Stimulated activated CD8-positive, alpha-beta memory T cell treated with anti-CD3 and anti-CD28 coated beads, Interleukin-4, amount 100 ng/mL, for 24 hours (primary cell): ENCODE data around the gene LARP7.
A peak's percentile ranks its signal among the peaks of the same experiment; 100 is the strongest.
"Not testable (repeated sequence)": the region's sequence is repeated elsewhere in the genome, so short reads cannot be mapped to it uniquely, and the experiment has no call there.

ENCODE experiments used
- DNase-seq: peaks from one replicate; pipeline ENCODE4 v3.0.0-alpha.2; 2020; ENCODE audit warnings: low read depth

LARP7 gene

DNA sequence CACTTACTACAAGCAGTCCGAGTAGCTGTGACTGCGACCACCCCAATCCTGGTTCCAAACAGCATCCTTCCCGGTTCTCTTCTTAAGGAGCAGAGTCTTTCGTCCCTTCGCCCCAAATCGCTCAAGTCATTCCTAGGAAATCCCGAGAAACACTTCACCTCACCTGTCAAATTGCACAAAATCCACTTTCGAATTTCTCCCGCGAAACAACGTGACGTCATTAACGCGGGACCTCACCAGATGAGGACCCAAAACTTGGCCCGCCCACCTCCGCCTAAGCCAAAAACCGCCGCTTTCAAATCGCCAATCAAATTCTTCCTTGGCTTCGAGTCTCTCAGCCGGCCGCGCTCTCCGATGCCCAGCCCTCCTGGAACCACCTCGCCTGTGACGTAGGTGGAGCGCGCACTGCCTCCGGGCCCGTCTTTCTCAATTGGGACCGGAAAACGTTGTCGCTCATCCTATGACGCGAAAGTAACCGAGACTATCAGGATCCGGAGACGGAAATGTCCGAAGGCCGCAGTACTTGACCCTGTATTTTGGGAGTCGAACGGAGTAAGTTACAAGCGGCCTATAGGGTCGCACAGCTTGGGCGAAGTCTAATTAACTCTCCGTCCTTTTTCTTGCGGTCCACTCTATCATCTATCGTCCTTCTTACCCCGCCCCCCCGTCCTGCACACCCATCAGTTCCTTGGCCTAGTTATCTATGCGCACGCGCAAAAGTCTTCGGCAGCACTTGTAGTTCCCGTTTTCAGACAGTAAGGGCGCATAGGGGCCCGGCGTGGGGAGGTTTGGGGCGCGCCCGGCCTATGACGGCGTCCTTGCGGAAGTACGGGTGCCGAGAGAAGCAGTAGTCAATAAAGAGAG, at the start of gene LARP7, which contains the start of gene ZGRF1:
LARP7 (plus strand) TSS at position 456 of the 864 bp plus-strand sequence. CDS start 7,527 bp downstream, outside the sequence.
ZGRF1 (minus strand) TSS at position 222 of the 864 bp plus-strand sequence. CDS start 3,733 bp downstream, outside the sequence.
- peak; percentile 95 for DNase-seq

DNA sequence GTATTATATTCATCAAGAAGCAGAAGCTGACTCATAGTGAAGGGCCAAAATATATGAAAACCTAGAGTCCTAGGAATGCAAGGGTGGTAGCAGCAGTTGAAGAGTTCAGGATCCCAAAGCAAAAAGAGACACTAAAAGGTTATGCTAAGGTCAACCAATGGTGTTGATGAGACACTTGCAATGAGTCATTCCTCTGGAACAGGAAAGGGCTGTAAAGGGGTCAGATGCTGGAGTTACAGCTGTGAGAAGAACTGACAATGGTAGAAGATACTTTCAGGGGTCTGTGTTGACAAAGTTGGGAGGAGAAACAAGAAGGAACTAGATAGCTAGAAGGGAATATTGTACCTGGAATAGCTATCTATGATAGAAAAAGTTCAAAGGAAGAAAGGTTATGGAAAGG, 47.7 kb upstream of the LARP7 start:
- DNase-seq, result no peak

DNA sequence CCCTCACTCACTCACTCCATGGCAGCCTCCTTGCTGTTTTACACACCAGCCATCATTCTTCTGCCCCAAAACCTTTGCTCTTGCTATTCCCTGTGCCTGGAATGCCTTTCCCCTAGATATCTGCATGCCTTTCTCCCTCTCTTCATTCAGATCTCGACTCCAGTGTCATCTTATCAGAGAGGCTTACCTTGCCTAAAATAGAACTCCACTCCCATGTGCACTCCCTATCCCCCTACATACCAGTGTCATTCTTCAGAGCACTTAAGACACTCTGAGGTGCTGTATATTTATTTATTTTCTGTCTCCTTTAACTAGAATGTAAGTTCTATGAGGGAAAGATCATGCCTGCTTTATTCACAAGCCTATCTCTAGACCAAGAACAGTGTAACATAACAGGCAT, 45.4 kb upstream of the LARP7 start:
- DNase-seq, result no peak

DNA sequence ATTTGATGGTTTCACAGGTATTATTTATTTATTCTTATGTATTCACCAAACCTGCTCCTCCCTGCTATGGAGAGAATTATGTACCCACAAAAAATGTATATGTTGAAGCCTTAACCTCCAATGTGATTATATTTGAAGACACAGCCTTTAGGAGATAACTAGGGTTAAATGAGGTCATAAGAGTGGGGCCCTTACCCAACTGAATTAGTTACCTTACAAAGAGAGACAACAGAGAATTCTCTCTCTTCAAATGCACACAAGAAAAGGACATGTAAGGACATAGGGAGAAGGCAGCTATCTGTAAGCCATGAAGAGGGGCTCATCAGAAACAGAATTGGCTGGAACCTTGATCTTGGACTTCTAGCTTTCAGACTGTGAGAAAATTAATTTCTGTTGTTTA, 44.2 kb upstream of the LARP7 start:
- no peak for DNase-seq

DNA sequence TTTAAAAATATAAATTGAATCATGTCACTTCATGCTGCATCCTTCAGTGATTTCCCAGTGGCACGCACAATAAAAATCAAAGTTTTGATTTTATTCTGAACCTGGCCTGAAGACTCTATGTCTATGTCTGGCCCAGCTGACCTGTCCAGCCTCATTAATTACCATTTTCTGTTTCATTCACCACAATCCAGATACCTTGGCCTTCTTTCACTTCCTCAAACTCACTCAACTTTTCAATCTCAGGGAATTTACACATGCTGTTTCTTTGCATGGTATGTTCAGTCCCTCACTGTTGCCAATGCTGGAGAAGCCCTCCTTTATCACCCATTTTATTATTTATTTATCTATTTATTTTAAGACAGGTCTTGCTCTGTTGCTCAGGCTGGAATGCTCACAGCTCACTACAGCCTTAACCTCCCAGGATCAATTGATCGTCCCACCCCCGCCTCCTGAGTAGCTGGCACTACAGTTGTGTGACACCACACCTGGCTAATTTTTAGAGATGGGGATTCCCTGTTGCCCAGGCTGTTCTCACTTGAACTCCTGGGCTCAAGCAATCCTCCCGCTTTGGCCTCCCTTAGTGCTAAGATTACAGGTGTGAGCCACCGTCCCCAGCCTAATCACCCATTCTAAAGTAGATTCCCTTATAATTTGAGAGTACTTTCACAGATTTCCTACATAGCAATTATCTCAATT, 43.4 kb upstream of the LARP7 start:
- no peak for DNase-seq

DNA sequence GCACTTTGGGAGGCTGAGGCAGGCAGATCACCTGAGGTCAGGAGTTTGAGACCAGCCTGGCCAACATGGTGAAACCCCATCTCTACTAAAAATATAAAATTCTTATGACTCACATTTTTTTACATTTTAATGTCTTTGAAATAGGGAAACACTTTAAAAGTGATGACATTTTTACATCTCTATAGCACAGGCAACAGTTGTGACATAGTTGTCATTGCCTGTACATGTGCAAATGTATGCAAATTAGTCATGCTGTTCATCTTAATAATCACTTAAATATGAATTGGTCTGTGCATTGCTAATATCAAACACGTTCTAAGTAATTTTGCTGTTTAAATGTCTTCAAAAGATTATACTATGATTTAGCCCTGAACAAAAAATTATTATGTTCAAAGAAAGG, 42.0 kb upstream of the LARP7 start:
- no peak for DNase-seq

DNA sequence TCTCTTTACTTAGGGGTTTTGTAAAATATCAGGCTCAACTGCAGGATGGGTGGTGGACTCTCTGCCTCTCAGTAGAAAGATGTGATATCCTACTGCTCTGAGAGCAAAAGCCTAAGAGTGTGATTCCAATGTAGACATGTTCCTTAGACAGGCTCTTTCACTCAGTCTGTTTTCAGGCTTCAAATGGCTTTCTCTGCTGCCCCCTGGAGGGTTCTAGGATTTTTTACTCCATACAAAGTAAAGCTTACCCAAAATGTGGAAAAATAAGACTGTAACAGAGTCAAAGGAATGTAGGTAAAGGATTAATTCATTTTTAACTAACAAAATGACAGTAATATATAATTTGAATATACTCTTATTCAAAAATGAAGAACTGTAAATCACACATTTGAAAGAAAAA, 32.4 kb upstream of the LARP7 start:
- DNase-seq, result no peak

DNA sequence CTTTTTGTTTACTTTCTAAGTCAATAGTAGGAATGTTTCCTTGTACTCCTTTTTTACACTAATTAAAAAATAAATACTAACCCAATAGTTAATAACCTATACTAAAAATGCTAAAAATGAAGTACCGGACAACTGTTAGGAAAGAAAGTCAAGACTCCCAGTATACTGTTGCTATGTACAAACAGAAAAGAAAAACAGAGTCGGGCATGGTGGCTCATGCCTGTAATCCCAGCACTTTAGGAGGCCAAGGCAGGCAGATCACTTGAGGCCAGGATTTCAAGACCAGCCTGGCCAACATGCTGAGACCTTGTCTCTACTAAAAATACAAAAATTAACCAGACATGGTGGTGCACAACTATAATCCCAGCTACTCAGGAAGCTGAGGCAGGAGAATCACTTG, 24.1 kb upstream of the LARP7 start:
- DNase-seq, result not testable (repeated sequence)

DNA sequence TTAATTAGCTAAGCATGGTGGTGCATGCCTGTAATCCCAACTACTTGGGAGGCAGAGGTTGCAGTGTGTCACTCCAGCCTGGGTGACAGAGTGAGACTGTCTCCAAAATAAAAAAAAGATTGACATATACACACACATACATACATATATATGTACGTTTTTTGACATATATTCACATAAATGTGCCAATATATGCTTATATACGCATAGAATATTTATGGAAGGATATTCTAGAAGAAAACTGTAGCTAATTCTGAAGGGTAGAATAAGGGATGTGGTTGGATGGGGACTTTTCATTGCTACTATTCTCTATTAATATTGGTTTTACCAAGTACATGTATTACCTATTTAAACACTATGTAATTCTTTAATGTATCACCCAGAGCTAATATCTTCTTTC, 20.0 kb upstream of the LARP7 start:
- no peak for DNase-seq

DNA sequence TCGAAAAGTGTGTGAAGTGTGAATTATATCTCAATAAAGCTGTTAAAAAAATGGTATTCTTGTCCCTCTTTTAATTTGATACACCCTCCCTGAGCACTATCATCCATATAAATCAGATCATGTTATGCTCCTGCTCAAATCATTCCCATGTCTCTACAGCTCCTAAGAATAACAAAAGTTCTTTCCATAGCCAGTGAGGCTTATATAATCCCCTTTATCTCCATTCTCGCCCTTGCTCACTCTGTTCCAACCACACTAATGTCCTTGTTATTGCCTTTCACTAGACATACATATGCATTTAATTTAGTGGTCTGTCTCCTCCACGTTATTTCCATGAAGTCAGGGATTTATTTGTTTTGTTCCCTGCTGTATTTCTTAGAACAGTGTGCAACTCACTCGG, 10.7 kb upstream of the LARP7 start:
- DNase-seq, result no peak

DNA sequence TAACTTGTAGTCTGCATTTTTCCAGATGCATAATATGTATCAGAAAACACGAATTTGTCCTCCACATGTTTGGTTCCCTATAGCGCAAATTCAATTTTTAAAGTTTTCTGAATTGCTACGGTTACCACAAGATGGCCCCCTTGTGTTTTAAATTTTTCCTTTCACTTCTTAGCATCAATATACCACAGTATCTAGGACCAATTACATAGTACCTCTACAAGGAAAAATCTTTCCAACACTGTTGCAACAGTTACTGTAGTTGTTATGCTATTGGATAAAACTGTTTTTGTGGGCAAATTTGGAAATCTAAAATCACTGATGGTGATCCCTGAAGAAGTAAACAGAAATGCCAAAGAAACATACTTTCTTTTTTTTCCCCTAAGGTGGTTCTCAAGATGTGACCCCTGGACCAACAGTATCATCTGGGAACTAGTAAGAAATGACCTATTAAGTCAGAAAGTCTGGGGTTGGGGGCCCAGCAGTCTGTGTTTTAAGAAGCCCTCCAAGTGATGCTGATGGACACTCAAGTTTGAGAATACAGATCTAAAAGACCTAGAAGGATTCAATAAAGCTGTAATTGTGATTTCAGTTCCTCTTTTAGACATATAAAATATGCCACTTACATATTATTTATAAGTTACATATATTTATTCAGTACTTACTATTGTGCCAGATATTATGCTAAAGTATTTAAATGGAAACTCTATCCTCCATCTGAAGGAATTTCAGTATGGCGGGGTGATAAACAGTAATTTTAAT, 3.3 kb upstream of the LARP7 start:
- DNase-seq, result no peak

DNA sequence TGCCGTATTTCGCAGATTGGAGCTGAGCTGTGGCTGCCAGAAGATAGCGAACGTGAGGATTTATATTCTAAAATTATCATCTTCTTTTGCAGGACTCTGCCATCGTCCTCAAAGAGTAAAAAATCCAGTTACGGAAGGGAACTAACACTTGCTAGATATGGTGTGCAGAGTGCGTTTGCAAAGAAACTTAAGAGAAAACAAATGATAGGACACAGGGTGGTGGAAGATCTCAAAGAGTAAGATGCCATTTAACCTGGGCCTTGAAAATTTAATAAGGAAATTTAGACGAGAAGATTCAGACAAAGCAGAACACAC, 566 bp downstream of the LARP7 start:
- DNase-seq, result no peak

DNA sequence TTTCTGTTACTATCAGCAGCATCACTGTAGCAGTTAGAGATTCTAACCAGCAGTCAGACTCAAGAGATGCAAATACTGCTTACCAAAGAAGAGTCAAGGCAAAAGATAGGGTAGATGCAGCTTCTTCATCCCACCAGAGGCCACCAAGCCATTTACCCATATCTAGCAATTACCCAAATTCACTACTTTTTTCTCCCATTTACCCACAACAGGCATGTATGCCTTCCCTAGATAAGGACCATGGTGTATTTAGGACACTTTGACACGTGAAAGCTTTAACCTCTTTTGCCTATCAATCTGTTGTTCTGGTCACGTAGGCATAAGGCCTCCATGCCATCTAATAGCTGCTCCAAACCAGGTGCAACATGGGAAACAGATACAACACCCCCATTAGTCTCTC, 5.6 kb downstream of the LARP7 start:
- DNase-seq, result no peak

DNA sequence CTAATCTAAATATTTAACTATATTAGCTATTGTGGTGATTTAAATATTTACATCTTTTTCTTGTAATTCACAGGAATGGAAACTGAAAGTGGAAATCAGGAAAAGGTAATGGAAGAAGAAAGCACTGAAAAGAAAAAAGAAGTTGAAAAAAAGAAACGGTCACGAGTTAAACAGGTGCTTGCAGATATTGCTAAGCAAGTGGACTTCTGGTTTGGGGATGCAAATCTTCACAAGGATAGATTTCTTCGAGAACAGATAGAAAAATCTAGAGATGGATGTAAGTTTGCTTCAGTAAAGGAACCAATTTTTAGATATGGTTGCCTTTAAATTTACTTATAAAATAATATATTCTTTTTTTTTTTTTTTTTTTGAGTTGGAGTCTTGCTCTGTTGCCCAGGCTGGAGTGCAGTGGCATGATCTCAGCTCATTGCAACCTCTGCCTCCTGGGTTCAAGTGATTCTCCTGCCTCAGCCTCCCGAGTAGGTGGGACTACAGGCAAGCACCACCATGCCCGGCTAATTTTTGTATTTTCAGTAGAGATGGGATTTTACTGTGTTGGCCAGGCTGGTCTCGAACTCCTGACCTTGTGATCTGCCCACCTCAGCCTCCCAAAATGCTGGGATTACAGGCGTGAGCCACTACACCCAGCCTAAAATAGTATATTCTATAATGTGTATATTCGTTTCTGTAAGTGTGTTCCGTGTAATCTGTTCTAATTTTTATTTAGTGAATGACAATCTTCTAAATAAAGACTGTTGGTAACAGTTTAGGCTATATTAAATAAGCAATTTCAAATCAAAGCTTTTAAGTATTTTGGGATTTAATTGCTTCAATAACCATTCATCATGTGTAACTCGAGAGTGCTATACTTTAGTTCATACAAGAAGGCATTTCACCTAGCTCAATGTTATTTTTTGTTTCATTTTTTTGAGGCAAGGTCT, 7.9 kb downstream of the LARP7 start:
- not testable (repeated sequence) for DNase-seq

DNA sequence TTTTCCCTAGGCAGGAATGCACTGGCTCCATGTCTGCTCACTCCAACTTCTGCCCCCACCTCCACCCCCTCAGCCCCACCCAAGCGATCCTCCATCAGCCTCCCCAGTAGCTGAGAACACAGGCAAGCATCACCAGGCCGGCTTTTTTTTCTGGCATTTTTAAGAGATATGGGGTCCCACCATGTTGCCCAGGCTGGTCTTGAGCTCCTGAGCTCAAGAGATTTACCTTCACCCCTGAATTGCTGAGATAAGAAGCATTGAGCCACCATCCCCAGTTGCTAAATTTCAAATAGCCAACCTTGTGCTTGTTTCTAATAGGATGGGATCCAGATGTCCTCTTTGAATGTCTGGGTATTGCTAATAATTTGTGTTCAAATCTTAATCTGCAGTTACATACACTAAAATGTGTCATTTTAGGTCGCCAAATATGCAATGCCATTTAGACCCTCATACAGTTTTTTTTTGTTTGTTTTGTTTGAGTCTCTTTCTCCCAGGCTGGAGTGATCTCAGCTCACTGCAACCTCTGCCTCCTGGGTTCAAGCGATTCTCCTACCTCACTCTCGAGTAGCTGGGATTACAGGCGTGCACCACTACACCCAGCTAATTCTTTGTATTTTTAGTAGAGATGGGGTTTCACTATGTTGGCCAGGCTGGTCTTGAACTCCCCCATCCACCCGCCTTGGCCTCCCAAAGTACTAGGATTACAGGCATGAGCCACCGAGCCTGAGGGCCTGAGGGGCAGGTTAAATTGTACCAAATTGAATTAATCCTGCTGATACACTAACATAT, 8.8 kb downstream of the LARP7 start:
- DNase-seq, result no peak

DNA sequence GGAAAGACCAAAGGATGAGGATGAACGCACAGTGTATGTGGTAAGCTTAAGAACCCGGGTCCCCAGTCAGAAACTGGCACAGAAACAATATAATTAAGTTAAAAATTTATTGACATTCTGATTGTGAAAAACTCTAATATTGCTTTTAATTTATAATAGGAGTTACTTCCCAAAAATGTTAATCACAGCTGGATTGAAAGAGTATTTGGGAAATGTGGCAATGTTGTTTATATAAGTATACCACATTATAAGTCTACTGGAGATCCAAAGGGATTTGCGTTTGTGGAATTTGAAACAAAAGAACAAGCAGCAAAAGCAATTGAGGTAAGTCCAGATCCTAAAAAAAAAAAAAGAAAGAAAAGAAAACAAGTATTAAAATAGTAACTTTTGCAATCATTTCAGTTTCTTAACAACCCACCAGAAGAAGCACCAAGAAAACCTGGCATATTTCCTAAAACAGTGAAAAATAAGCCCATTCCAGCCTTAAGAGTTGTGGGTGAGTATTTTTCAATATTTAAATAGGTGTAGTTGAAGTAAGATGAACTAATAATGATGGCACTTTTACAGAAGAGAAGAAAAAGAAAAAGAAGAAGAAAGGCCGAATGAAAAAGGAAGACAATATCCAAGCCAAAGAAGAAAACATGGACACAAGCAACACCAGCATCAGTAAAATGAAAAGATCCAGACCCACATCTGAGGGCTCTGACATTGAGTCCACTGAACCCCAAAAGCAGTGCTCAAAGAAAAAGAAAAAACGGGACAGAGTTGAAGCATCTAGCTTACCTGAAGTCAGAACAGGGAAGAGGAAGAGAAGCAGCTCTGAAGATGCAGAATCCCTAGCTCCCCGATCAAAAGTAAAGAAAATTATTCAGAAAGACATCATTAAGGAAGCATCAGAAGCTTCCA, 9.9 kb downstream of the LARP7 start:
- DNase-seq, result no peak

DNA sequence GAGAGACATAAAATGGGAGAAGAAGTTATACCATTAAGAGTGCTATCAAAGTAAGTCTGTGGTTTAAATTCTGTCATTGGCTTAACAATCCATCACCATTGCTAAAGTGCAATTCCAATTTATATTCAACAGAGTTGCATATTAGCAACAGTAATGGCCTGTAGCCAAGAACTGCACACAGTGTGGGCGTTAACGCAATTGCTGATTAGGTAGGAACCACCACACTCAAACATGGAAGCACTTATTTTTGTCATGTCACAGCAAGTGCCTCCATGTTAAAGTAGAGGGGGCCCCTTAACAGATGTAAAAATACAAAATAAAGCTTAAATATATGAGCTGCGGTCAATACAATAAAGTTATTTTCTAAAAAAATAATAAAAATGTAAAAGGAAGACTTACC, 10.8 kb downstream of the LARP7 start:
- no peak for DNase-seq

DNA sequence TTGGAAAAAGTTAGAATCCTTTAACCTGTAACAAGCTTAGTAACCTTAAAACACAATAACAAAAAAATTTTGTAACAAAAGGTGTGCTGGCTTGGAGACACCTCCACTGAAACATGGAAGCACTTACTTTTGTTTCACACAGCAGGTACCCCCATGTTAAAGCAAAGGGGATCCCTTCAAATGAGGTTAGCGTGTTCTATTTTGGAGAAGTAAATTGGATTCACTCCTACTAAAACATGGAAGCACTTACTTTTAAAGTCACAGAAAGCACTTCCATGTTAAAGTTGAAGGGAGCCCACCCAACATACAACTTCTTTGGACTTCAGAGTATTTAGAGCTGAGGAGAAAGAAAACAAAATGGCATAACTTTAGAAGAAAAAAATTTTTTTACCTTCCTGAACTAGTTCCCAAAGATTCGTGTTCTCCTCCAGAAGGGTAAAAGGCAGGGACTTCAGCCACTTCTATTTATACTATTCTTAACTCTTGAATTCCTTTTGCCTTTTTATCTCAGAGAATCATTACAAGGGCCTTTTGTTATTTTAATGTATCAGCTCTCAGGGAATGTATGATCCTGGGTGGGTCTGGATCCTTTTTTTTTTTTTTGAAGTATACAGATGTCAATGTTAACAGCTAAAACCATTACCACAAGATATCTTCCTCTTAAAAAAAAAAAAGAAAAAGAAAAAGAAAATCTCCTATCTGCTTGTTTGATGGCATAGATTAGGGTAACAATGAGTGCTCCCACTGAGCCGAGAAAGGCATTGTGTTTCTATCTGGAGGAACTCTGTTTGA, 11.5 kb downstream of the LARP7 start:
- no peak for DNase-seq

DNA sequence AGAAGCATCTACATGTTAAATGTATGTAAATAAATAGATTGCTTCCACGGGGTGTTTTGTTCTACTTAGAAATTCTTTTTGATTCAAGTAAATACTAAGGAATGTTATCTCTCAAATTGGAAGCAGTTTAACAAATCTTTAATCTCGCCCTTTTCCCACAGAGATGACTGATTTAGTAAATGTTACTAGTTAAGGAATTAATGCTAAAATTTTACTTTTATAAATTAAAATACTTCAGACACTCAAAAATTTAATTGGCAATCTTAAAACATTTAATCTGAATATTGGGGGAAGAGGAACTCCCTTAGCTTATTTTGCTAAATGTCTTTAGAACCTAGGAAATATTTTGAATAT, 12.1 kb downstream of the LARP7 start:
- no peak for DNase-seq
